Stimulated activated CD4-positive, alpha-beta T cell treated with anti-CD3 and anti-CD28 coated beads, Interleukin-12 subunit alpha, Interleukin-12 subunit beta, amount 100 ng/mL, for 4 hours (primary cell): ENCODE results near the gene GRM6.

Source experiments
- DNase-seq: peaks from one replicate; pipeline ENCODE4 v3.0.0-alpha.2; 2020

The GRM6 gene

DNA sequence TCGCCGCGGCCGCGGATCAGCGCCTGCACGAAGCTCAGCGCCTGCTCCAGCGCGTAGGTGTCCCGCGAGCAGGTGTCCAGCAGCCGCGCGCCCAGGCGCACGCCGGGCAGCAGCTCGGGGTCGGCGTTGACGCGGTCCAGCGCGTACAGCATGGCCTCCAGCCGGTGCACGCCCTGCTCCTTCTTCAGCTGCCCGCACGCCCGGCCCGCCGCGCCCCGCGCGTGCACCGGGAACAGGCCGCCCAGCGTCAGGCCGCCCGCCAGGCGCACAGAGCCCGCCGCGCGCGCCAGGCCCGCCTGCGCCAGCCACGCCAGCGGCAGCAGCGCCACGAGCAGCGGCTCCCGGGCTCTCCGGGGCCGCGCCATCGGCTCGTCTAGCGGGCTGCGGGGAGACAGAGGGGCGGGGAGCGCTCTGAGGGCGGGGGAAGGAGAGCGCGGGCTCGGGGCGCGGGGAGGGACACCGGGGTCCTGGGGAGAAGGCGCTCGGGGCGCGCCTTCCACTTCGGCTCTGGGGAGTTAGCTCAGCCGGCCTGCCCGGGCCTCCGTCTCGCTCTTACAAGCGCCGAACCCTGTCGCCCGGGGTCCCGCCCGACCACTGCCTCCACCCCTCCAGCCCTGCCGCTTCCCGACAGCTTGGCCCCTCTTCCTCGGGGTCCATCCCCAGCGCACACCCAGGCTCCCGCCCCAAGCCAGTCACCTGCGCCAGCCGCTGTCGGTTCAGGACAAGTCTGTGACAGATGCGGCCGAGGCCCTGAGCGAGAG, at the start of gene GRM6:
GRM6 (minus strand) TSS at position 741 of the 761 bp plus-strand sequence; CDS start at position 365, 376 bp downstream.
- DNase-seq, result no peak

DNA sequence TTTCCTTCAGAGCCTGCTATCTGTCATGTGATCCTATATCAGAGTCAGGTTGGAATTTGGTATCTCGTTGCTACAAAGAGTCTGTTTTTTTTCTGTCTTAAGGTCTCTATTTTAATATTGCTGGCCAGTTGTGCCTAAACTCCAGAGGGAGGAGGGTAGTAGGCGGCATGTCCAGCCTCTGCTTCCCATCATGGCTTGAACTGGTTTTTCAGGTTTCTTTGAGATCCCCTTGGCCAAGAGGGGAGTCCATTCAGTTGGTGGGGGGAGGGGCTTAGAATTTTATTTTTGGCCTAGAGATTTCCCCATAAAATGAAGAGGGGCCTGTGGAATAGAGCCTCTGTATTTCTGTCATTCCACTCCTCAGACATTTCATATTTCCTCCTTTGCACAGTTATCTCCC, 49.6 kb upstream of the GRM6 start:
- no peak for DNase-seq

DNA sequence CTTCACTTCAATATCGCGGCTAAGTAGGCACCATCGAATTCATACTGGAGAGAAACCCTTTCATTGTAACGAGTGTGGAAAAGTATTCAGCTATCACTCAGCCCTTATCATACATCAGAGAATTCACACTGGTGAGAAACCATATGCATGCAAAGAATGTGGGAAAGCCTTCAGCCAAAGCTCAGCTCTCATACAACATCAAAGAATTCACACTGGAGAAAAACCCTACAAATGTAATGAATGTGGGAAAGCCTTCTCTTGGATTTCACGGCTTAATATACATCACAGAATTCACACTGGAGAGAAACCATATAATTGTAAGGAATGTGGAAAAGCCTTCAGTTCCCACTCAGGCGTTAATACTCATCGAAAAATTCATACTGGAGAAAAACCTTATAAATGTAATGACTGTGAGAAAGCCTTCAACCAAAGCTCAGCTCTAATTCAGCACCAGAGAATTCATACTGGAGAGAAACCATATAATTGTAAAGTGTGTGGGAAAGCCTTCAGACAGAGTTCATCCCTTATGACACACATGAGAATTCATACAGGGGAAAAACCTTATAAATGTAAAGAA, 38.0 kb upstream of the GRM6 start:
- no peak for DNase-seq

DNA sequence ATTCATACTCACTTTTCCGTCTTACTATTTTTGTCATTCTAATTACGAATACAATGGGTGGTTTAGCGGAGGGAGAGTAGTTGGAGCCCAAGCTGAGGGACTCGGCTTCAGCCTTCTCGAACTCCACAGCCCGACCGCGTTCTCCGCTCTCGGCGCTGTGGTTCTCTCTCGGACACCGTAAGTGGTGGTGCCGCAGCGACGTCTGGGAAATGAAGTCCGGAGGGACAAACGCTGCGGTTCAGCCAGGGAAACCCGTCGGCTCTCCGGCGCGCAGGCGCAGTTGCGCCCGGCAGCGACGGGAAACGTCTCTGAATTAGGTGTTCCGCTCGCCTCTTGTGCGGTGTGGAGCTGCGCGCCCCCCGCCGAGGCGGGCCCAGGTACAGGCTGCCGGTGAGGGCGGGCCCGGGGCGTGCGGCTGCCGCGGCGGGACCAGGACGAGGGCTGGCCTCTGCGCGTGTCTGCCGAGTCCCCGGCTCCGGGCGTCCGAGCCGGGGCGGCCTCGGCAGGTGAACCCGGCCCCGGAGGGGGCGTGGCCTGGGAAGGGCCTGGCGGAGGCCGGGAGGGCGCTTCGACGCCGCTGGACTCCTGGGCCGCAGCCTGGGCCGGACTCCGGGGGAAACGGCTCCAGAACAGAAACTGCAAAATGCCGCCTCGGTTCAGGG, 28.5 kb upstream of the GRM6 start, which contains the start of gene ZNF879:
ZNF879 (plus strand) TSS at position 277 of the 662 bp plus-strand sequence. CDS start 1,201 bp downstream, outside the sequence.
- peak; percentile 91 for DNase-seq

DNA sequence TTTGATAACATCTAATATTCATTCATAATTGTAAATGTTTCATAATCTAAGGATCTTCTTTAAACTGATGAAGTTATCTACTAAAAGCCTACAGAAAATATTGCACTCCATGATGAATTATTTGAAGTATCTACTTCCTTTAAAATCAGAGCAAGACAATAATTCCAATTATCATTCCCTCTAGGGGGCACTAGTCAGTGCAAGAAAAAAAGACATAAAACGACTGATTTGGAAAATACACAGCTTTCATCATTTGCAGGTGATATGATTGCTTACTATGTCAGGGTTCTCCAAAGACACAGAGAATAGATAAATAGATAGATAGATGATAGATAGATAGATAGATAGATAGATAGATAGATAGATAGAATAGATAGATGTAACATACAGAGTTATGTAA, 13.5 kb upstream of the GRM6 start:
- DNase-seq, result no peak

DNA sequence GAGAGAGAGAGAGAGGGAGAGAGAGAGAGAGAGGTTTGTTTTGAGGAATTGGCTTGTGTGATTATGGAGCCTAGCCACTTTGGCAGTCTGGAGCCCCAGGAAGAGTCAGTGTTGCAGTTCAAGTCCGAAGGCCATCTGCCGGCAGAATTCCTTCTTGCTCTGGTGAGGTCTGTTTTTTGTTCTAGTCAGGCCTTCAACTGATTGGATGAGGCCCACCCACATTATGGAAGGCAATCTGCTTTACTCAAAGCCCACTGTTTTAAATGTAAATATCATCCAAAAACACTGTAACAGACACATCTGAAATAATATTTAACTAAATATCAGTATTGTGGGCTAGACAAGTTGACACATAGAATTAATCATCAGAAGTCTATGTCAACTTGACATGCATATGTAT, 11.4 kb upstream of the GRM6 start:
- no peak for DNase-seq

DNA sequence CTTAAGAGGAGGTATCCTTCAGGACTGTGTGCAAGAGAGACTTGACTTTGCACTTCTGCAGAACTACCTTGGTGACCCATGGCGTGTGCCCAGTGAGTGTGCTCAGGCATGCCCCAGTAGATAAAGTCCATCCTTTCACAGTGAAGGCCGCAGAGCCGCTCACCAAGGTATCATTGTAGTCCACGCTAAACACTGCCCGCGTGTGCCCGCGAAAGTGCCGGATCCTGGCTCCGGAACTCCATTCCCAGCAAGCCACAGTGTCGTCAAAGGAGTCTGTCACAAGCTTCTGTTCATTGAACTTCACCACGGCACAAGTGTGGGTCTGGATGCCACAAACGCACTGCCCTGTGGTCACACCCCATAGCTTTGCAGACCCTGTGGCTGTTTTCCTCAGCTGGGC, 3.3 kb upstream of the GRM6 start:
- DNase-seq, result no peak

DNA sequence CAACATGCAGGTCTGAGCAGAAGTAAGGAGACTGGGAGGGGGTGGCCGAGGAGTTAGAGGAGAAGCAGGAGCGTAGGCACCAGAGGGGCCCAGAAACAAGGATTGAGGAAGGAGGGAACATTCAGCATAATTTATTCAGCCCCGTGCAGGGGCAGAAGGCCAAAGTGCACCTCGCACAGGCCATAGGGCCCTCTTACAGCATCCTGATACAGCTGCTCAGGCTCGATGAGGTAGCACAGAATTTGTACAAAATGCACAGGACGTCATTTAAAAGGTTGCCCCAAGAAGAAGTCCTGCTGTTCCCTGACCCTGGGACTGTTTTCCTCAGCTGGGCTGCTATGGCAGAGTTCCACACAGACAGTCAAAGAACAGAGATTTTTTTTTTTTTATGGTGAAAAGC, 2.1 kb upstream of the GRM6 start:
- DNase-seq, result no peak

DNA sequence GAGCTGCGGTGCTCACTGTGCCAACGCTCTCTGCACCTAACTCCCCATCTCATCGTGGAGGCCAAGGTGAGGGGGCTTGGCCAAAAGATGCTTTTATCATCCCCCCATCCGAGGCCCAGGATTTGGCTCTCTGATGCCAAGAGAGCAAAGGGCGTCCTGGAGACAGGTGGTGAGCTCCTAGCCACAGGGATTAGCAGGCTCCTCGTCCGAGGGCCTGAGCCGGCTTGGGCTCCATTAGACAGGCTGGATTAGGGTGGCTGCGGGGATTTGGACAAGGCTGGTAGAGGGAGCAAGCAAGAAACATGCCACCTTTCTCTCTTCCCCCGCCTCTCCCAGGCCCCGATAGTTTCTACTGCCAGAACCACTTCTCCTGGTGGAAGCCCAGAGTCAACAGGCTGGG, 1.0 kb upstream of the GRM6 start:
- DNase-seq, result no peak

DNA sequence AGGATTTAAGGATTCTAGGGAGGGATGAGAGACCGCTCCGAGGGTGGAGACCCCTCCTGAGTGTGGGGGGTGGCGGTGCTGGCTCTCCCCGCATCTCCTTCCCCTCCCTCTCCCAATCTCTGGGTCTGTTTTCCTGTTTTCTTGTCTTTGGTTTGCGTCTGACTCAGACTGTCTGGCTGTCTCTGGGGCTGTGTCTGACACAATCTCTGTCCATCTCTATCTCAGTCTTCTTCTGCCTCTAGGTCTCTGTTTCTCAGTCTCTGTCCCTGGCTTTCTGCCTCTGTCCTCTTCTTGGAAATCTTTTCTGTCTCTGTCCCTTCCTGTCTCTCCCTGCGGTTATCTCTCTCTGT, 196 bp upstream of the GRM6 start:
- DNase-seq, result no peak

DNA sequence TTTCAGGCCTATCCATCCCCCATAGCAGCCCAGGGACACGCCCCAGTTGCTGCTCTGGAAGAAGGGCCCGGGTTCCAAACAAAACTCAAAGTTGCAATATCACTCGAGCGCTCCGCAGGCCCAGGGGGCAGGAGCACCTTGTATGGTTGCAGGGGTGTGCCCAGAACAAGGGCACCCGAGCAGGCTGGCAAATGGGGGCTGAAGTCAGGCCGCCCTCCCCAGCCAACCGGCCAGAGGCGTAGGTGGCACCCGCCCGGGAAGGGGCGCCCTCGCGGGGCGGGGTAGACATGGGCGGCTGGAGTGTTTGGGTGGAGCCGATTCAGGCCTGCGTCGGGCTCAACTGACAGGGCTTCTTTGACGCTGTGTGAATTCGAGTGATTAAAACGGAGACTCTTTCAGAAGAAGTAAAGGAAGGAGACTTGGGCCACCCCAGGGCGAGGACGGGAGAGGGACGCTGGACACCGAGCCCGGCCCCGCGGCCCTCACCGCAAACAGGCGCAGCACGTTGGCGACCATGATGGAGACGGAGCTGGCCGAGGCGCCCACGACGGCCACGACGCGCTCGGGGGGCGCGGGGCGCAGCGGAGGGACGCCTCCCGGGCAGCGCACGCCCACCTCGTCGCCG, 1.1 kb downstream of the GRM6 start:
- DNase-seq, result no peak

DNA sequence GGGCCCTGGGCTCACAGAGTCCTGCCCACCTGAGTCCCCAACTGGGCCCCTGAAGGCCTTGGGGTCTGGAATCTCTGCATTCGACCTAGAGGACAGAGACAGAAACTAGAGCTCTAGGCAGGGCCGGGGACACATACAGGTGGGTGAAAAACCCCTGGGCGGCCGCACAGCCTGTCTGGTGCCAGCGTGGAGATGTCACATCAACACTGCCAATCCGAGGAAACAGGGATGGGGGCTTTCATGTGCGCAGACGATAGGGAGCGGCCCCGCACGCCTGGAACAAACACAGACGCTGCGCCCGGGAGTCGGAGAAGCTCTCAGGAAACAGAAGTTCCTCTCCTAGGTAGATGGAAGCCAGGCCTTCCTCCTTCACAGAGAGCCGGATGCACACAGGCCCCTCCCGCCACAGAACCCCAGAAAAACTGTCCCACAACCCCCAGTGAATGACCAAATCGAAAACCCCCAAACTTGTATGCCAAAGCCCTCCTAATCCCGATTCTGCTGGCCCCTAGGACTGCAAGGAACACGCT, 1.8 kb downstream of the GRM6 start:
- DNase-seq, result no peak

DNA sequence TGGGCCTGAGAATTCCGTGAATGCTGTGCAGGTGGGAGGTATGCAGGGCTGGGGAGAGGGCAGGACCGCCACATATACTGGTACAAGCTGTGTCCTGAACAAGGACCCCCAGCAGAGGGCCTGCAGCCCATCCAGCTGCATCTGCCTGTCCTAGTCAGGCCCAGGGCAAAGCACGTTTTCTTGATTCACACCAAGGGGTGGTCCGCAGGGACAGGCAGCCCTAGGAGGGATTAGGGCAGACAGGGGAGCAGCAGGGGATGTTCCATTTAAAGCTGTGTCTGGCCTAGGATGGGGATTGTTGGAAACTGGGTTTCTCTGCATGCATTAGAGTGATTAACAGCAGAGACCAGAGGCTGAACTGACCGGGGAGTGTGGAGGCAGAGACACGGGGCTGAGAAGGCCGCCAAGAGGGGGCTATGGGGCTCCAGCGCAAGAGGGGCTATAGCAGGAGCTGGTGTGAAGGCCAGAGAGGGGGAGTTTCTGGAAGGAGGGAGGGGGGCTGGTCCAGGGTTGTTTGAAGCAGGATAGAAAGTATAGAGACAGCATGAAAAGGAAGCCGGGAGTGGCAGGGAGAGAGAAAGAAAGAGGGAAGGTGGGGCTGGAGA, 2.7 kb downstream of the GRM6 start:
- no peak for DNase-seq

DNA sequence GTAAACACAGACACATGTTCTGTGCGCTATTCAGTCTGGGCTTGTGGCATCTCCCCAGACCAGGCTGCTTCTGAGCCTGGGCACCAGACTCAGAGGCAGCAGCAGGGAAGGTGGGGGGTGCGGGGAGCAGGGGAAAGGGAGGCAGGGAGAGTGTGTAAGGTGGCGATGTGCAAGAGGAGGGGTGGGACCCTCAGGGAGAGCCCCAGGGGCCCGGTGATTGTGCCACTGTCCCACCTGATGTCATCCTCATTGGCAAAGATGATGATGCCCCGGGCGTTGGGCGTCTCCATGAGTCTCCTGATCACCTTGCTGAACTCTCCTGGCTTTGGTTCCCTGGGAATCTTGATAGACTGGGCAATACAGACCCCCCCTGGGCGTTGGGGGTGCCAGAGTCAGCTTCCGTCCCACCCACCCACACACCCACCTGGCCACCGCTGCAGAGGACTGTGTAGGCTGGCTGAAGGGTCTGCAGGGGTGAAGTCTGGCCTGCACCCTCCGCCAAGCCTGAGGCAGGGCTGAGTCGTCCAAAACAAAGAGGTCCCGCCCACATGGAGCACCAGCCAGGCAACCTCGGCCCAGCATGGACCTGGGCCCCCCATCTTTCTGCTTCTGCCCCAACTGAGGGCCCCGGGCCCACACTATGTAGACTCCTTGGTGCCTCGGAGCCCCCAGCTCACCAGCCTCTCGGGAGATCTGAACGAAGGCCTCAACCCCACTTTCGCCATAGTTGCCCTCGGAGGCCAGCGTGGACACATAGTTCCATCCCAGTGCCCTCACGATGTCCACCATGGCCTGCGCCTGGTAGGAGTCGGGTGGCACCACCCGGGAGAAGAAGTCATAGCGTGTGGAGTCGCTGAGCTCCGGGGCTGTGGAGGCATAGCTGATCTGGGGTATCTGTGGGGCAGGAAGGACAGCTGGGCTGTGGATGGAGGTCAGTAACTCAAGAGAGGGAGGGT, 3.7 kb downstream of the GRM6 start:
- no peak for DNase-seq

DNA sequence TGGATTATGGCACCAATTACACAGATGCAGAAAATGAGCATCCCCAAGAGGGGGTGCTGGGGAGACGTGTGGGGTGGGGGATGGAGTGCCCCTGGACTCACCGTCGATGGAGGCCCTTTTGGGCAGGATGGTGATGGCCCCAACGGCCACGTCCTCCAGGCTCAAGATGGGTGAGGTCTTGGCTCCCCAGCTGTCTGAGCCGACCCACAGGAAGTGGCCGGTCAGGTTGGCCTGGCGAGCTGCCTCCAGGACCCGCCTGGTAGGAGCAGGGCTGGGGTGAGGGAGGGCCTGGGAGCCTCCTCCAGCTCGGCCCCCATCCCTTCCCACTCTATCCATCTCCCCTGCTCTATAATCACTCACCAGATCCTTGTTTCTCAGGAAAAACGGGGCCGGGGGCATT, 4.6 kb downstream of the GRM6 start:
- DNase-seq, result no peak

DNA sequence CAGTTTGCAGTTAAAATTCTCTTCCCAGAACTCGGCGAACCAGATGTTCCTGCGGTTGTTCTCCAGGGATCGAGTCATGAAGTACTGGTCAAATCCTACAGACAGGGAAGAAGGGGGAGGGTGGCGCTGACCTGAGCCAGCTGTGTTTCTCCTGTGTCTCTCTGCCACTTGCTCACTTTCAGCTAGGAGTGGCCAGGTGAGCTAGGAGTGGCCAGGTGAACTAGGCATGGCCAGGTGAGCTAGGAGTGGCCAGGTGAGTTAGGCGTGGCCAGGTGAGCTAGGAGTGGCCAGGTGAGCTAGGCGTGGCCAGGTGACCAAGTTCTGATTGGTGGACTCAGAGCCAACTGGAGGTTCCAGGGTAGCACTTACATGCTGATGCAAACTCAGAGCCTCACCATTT, 5.8 kb downstream of the GRM6 start:
- DNase-seq, result no peak

DNA sequence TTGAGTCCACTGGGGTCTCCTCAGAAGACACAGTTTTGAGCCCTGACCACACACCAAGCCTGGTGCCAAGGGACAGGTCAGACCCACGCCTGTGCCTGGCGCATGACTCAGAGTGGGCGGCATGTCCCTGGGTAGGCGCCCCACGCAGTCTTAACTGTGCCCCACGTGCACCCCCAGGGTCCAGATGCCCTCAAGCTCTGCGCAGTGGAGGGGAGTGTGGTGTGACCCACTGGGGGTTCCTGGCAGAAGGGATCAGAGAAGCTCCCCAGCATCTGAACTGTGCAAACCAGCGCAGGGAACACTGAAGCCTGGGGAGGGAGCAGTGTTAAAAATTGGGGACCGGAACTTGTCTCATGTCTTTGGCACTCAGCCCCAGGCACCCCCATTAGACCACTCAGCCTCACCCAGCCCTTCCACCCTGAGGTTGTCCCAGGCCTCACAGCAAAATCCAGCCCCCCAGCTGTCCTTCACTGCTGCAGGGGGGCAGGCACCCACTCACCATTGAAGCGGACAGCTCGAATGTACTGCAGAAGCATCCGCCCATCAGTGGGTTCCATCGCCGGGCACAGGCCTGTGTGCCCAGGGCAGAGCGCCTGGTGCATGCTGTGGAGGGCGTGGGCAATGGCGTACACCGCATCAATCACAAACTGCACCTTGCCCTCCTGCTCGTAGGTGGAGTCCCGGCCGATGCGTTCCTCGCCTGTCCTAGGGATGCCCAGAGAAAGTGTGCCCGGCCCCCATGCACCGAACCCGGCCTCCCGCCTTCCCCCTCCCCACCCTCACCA, 6.5 kb downstream of the GRM6 start:
- no peak for DNase-seq

DNA sequence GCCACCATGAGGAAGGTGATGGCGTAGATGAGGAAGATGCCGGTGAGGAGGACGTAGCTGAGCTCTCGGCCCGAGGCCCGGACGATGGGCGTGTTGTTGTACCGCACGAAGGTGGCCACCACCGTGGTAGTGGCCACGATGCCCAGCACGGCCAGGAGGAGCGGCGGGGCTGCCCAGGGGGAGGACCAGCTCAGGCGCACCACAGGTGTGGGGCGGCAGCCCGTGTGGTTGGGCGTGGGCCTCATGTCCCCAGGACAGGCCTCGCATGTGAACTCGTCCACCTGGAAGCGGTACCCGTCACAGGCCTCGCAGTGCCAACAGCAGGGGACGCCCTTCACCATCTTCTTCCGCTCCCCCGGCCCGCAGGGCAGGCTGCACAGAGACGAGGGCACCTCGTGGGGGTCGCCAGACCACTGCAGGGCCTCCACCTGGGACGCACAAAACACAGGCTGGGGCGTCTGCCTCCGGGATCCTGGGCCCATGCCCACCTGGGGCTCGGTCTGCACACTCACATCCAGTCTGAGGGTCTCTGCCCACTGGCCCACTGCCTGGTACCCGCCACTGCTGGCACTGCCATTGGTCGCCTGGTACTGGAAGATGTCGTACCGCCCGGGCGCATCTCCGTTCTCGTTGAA, 8.7 kb downstream of the GRM6 start:
- no peak for DNase-seq

DNA sequence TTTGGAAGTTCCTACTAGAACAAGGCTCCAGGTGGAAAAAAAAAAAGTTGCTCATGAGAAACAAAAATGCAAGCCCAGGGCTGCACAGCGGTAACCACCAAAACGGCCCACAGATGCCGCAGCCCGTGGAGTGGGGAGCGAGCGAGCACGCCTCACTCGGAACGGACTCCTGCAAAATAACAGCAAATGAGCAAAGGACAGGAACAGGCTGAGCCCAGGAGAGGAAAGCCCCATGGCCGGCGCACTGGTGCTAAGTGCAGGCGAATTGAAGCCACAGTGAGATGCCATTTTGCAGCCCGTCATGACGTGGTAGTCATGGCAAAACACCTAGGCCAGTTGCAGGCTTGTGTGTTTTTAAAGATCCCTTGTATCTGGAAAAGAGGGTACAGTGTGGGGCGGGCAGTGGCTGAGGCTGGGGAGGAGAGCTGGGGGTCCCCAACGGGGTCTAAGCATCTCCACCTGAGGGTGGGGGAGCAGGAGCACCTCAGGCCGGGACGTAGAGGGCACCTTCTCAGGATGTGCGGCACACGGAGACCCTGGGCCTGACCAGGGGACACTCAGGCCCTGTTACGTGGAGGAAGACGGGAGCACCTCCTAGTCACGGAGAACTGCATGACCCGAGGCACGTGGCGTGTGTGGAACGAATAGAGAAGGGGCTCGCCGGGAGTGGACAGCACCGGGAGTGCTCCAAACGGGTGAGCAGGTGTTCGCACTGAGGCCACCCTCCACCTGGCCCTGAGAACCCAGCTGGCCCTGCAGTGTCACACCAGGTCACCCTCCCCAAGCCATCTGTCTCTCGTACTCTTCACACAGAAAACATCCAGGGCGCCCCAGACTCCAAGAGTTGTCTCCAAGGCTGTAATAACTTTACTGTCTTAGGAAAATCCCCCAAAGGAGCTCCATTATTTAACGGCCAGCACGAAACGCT, 10.7 kb downstream of the GRM6 start:
- no peak for DNase-seq
